Prostate gland (tissue), 2 donors: Measurements from ENCODE around the gene SIX3.

Source experiments
- POLR2A ChIP-seq: fragments of 450-650 bp; IDR thresholded peaks from one replicate; pipeline ENCODE4 v1.6.1; 2016; ENCODE audit warnings: antibody characterized with exemption, mild to moderate bottlenecking
- TF ChIP-seq, protein P1 (sequence below), 4 experiments: fragments of 200-600 bp in 2 of 4; fragments of 450-650 bp in 2 of 4; sonication (generic) in 2 of 4; IDR thresholded peaks; 1 replicate in 3 of 4; 2 replicates in 1 of 4; pipeline ENCODE4 v1.5.1; 2016 to 2019; ENCODE audit warnings: antibody characterized with exemption in 4 of 4, mild to moderate bottlenecking in 2 of 4, moderate library complexity in 2 of 4

- TF ChIP-seq, protein P1, sequence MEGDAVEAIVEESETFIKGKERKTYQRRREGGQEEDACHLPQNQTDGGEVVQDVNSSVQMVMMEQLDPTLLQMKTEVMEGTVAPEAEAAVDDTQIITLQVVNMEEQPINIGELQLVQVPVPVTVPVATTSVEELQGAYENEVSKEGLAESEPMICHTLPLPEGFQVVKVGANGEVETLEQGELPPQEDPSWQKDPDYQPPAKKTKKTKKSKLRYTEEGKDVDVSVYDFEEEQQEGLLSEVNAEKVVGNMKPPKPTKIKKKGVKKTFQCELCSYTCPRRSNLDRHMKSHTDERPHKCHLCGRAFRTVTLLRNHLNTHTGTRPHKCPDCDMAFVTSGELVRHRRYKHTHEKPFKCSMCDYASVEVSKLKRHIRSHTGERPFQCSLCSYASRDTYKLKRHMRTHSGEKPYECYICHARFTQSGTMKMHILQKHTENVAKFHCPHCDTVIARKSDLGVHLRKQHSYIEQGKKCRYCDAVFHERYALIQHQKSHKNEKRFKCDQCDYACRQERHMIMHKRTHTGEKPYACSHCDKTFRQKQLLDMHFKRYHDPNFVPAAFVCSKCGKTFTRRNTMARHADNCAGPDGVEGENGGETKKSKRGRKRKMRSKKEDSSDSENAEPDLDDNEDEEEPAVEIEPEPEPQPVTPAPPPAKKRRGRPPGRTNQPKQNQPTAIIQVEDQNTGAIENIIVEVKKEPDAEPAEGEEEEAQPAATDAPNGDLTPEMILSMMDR (IDR thresholded peaks at IDR 0.05) = no peak
- TF ChIP-seq POLR2A = no peak
Measured at GRCh38 chr2:44937688-44938240, 3.7 kb upstream of the SIX3 start.
